Measurements from ENCODE around the gene LRG1.

Gene LRG1

GRCh38 chr19:4491446-4491845 lies 48.4 kb downstream of the LRG1 start:
- no peak for DNase-seq

- no peak for DNase-seq
Measured at GRCh38 chr19:4488496-4488895, 51.3 kb downstream of the LRG1 start.

- no peak for DNase-seq
Measured at GRCh38 chr19:4487572-4487971, 52.3 kb downstream of the LRG1 start.

Measured in NCI-H226 (cell line).